ENCODE results near the gene TNFRSF4. TPM values are rescaled to one million over a fixed set of nuclear protein-coding genes. Genes with fewer than 3 reads are reported as not detected.

Gene TNFRSF4
- total and polyA plus RNA-seq, 9 of the 15 experiments (the other 6 are each of a cell fraction or from before 2014, with no cell fraction given): 0.07 to 0.44 (median 0.19) TPM; not detected in 5

DNA sequence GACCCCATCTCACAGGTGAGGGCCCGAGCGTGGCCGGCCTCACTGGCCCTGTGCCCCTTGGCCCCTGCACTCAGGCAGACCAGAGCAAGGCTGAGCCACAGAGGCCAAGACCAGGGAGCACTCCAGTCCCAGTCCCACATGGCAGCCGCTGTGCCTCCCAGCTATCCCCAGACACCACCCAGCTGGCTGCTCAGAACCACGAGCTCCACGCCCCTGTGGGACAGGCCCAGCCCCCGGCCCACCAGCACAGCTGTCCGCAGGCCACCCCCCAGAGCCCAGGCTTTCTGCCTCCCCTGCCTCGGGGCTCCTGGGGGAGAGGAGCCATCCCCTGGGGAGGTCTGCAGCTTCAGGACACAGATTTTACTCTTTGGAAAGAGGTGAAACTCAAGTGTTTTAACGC, 41.7 kb upstream of the TNFRSF4 start:
- no TSS peak for BruUV-seq (replicated peaks)
- Histone ChIP-seq H3K4me1 (replicated peaks in 1 of 2; ENCODE audit: control insufficient read depth in 2 of 2, insufficient read depth in 2 of 2, low read length in 2 of 2) (peaks cover 0 to 52% of the 10 kb centered on the region in 2 experiments; a peak in 2 of 5 replicates), H3K4me2 (ENCODE audit: insufficient read depth, low read length) (no peak overlapping the region), H3K9me3 (replicated peaks; ENCODE audit: control insufficient read depth, insufficient read depth, low read depth, low read length) (no peaks in the 10 kb centered on the region), H3K79me2 (ENCODE audit: control insufficient read depth, insufficient read depth, low read length) (peaks cover 3% of the 10 kb centered on the region; the same call in 2 of the 3 replicates), H3K36me3 (ENCODE audit: control insufficient read depth, insufficient read depth, low read length) (peaks cover 81% of the 10 kb centered on the region; the same call in 2 of the 3 replicates), H3K4me3 (no peak overlapping the region), H4K20me1 (replicated peaks; ENCODE audit: control insufficient read depth, insufficient read depth, low read length) (peaks cover 1% of the 10 kb centered on the region; the same call in 1 of the 2 replicates), H2AFZ (ENCODE audit: low read depth, low read length) (no peak overlapping the region), H3K9me1 (ENCODE audit: control insufficient read depth, insufficient read depth, low read length) (peaks cover 3% of the 10 kb centered on the region), H3K9ac (ENCODE audit: insufficient read depth in 1 of 2, low read depth in 2 of 2, low read length in 2 of 2) (no peak overlapping the region; a peak in 1 of 4 replicates), H3K27ac (ENCODE audit: extremely low read depth, low read depth, low read length) (no peak overlapping the region), H3K27me3 (ENCODE audit: control insufficient read depth in 2 of 2, insufficient read depth in 2 of 2, low read length in 2 of 2) (no peaks in the 10 kb centered on the region)
- no peak for FAIRE-seq
- WGBS (ENCODE audit: insufficient coverage, low coverage, missing lambda C conversion rate): 95% methylated on average over 7 of the region's 10 CpGs
- ChIA-PET POLR2A (interaction anchor here (0.7 to 1.7 kb wide), 6 partner anchors 8 to 176 kb away, joined by 3 to 4 read pairs (median 3); partner anchors contain the start of genes B3GALT6 and SDF4), CTCF (ENCODE audit: low intra/inter-chr PET ratio) (no interaction called here)
- in situ Hi-C loops (cut with MboI) (no loop called here), intact Hi-C loops (cut with micrococcal nuclease) (no loop called here)
- no peak for DNase-seq (ENCODE audit: extremely low read depth in 1 of 4, low spot score in 3 of 4)
- no peak for TF ChIP-seq ZNF668 (CRISPR knock-in tag; IDR thresholded peaks at IDR 0.05)
- TF ChIP-seq, protein P1, sequence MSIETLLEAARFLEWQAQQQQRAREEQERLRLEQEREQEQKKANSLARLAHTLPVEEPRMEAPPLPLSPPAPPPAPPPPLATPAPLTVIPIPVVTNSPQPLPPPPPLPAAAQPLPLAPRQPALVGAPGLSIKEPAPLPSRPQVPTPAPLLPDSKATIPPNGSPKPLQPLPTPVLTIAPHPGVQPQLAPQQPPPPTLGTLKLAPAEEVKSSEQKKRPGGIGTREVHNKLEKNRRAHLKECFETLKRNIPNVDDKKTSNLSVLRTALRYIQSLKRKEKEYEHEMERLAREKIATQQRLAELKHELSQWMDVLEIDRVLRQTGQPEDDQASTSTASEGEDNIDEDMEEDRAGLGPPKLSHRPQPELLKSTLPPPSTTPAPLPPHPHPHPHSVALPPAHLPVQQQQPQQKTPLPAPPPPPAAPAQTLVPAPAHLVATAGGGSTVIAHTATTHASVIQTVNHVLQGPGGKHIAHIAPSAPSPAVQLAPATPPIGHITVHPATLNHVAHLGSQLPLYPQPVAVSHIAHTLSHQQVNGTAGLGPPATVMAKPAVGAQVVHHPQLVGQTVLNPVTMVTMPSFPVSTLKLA (conservative IDR thresholded peaks at IDR 0.05): no peak
- TF ChIP-seq ZNF586 (CRISPR knock-in tag; conservative IDR thresholded peaks at IDR 0.05): no peak
- TF ChIP-seq ZNF644 (tag; IDR thresholded peaks at IDR 0.05; ENCODE audit: low read depth): no peak
- no peak for TF ChIP-seq ZNF143 (CRISPR knock-in tag; IDR thresholded peaks at IDR 0.05)
- TF ChIP-seq, protein P2, sequence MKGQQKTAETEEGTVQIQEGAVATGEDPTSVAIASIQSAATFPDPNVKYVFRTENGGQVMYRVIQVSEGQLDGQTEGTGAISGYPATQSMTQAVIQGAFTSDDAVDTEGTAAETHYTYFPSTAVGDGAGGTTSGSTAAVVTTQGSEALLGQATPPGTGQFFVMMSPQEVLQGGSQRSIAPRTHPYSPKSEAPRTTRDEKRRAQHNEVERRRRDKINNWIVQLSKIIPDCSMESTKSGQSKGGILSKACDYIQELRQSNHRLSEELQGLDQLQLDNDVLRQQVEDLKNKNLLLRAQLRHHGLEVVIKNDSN (CRISPR knock-in tag; IDR thresholded peaks at IDR 0.05): no peak
- no peak for TF ChIP-seq TEAD2 (tag; IDR thresholded peaks at IDR 0.05)
- no peak for TF ChIP-seq SMARCB1 (IDR thresholded peaks at IDR 0.05; ENCODE audit: insufficient read length, low read depth)
- TF ChIP-seq, protein P3, sequence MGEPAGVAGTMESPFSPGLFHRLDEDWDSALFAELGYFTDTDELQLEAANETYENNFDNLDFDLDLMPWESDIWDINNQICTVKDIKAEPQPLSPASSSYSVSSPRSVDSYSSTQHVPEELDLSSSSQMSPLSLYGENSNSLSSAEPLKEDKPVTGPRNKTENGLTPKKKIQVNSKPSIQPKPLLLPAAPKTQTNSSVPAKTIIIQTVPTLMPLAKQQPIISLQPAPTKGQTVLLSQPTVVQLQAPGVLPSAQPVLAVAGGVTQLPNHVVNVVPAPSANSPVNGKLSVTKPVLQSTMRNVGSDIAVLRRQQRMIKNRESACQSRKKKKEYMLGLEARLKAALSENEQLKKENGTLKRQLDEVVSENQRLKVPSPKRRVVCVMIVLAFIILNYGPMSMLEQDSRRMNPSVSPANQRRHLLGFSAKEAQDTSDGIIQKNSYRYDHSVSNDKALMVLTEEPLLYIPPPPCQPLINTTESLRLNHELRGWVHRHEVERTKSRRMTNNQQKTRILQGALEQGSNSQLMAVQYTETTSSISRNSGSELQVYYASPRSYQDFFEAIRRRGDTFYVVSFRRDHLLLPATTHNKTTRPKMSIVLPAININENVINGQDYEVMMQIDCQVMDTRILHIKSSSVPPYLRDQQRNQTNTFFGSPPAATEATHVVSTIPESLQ (CRISPR knock-in tag; IDR thresholded peaks at IDR 0.05): no peak
- no peak for TF ChIP-seq ZNF766 (CRISPR knock-in tag; conservative IDR thresholded peaks at IDR 0.05)
- TF ChIP-seq ZNF431 (CRISPR knock-in tag; IDR thresholded peaks at IDR 0.05): no peak
- no peak for TF ChIP-seq ZKSCAN8 (CRISPR knock-in tag; IDR thresholded peaks at IDR 0.05)
- no peak for TF ChIP-seq DACH1 (IDR thresholded peaks at IDR 0.05; ENCODE audit: partially characterized antibody)
- TF ChIP-seq, protein P4, sequence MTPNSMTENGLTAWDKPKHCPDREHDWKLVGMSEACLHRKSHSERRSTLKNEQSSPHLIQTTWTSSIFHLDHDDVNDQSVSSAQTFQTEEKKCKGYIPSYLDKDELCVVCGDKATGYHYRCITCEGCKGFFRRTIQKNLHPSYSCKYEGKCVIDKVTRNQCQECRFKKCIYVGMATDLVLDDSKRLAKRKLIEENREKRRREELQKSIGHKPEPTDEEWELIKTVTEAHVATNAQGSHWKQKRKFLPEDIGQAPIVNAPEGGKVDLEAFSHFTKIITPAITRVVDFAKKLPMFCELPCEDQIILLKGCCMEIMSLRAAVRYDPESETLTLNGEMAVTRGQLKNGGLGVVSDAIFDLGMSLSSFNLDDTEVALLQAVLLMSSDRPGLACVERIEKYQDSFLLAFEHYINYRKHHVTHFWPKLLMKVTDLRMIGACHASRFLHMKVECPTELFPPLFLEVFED (CRISPR knock-in tag; conservative IDR thresholded peaks at IDR 0.05): no peak
- TF ChIP-seq PML (IDR thresholded peaks at IDR 0.05; ENCODE audit: low read length): no peak
- no peak for TF ChIP-seq NFIX (CRISPR knock-in tag; IDR thresholded peaks at IDR 0.05; ENCODE audit: low read depth)
- TF ChIP-seq EHMT2 (IDR thresholded peaks at IDR 0.05): no peak
- TF ChIP-seq KDM4B (IDR thresholded peaks at IDR 0.05; ENCODE audit: borderline replicate concordance in 2 of 2, low read depth in 1 of 2): no peak
- no peak for TF ChIP-seq LCOR (CRISPR knock-in tag; IDR thresholded peaks at IDR 0.05)
- no peak for ATAC-seq

All from K562 (cell line).